Adipocyte (in vitro differentiated cells): ENCODE data around the gene RBM5.
A peak's percentile ranks its signal among the peaks of the same experiment; 100 is the strongest.

Experiments used
- DNase-seq: peaks from one replicate; pipeline ENCODE4 v3.0.0-alpha.2; 2015; ENCODE audit warnings: low read depth
- H3K27me3 ChIP-seq: replicated peaks from 2 replicates; pipeline ENCODE4 v1.7.0; 2013; ENCODE audit warnings: mild to moderate bottlenecking, low read length, moderate library complexity; ENCODE audit not compliant: control insufficient read depth, insufficient read depth
- H3K36me3 ChIP-seq: 2 replicates; pipeline ENCODE4 v1.7.0; 2013; ENCODE audit warnings: low read length, mild to moderate bottlenecking, moderate library complexity; ENCODE audit not compliant: control insufficient read depth, insufficient read depth, severe bottlenecking
- H3K4me1 ChIP-seq: 2 replicates; pipeline ENCODE4 v1.7.0; 2013; ENCODE audit warnings: mild to moderate bottlenecking, low read length, moderate library complexity; ENCODE audit not compliant: control insufficient read depth, insufficient read depth
- H3K4me3 ChIP-seq: 2 replicates; pipeline ENCODE4 v1.7.0; 2013; ENCODE audit warnings: mild to moderate bottlenecking, low read length, moderate library complexity
- H3K9ac ChIP-seq: 2 replicates; pipeline ENCODE4 v1.7.0; 2013; ENCODE audit warnings: mild to moderate bottlenecking, low read length, moderate library complexity
- H3K9me3 ChIP-seq: 2 replicates; pipeline ENCODE4 v1.7.0; 2013; ENCODE audit warnings: mild to moderate bottlenecking, low read length, moderate library complexity; ENCODE audit not compliant: control insufficient read depth

The RBM5 gene

GRCh38 chr3:50095352-50095998 is 6.8 kb downstream of the RBM5 start:
- H3K4me1 ChIP-seq: peaks cover 44% of the 10 kb centered on the region
- peaks cover 98% of the 10 kb centered on the region for H3K36me3 ChIP-seq
- no peak overlapping the region for H3K4me3 ChIP-seq
- no peaks in the 10 kb centered on the region for H3K9me3 ChIP-seq
- H3K27me3 ChIP-seq: no peaks in the 10 kb centered on the region
- peak overlapping the region; percentile 28 for H3K9ac ChIP-seq
- no peak for DNase-seq

GRCh38 chr3:50100386-50100785 is 11.7 kb downstream of the RBM5 start:
- Histone ChIP-seq H3K9ac (no peak overlapping the region), H3K4me3 (no peak overlapping the region), H3K36me3 (peaks cover 98% of the 10 kb centered on the region), H3K4me1 (peaks cover 31% of the 10 kb centered on the region), H3K27me3 (no peaks in the 10 kb centered on the region), H3K9me3 (no peaks in the 10 kb centered on the region)
- no peak for DNase-seq

GRCh38 chr3:50100956-50101845 is 12.5 kb downstream of the RBM5 start:
- Histone ChIP-seq H3K36me3 (peaks cover 98% of the 10 kb centered on the region), H3K27me3 (no peaks in the 10 kb centered on the region)
- peak; percentile 40 for DNase-seq

DNA sequence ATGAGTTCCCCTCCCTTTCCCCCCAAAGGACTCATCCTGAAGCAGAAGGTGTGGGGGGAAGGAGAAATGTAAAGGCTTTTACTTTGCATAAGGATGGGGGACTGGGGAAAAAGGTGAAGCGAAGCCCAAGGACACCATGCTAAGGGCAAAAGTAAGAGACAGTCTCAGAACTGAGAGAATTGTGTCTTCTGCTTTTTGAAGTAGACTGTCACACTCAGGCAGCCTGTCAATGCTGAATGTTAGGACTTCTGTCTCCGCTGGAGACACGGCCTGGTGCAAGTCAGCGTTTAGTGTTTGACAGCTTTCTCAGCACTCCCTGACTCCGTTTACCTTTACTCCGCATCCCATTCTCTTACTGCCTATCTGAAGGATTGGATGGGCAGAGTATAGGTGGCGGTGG is 13.8 kb downstream of the RBM5 start:
- Histone ChIP-seq H3K4me1 (peaks cover 21% of the 10 kb centered on the region), H3K4me3 (no peak overlapping the region), H3K27me3 (no peaks in the 10 kb centered on the region), H3K9me3 (no peaks in the 10 kb centered on the region), H3K9ac (no peak overlapping the region), H3K36me3 (peaks cover 98% of the 10 kb centered on the region)
- no peak for DNase-seq

More at GRCh38 chr3:50100956-50101845, 12.5 kb downstream of the RBM5 start:
- Histone ChIP-seq H3K9ac (no peak overlapping the region), H3K4me3 (no peak overlapping the region), H3K4me1 (peaks cover 23% of the 10 kb centered on the region), H3K9me3 (no peaks in the 10 kb centered on the region)

- H3K4me3 ChIP-seq: no peak overlapping the region
- no peak overlapping the region for H3K9ac ChIP-seq
- H3K36me3 ChIP-seq: peaks cover 100% of the 10 kb centered on the region
- H3K27me3 ChIP-seq: no peaks in the 10 kb centered on the region
- H3K4me1 ChIP-seq: peaks cover 12% of the 10 kb centered on the region
- DNase-seq: no peak
- no peaks in the 10 kb centered on the region for H3K9me3 ChIP-seq
These were observed 23.0 kb downstream of the RBM5 start for GRCh38 chr3:50111757-50112156.

GRCh38 chr3:50112462-50112861 is 23.7 kb downstream of the RBM5 start:
- H3K36me3 ChIP-seq: peaks cover 100% of the 10 kb centered on the region
- peaks cover 12% of the 10 kb centered on the region for H3K4me1 ChIP-seq
- no peak for DNase-seq
- H3K4me3 ChIP-seq: no peak overlapping the region
- H3K27me3 ChIP-seq: no peaks in the 10 kb centered on the region
- H3K9ac ChIP-seq: no peak overlapping the region
- H3K9me3 ChIP-seq: no peaks in the 10 kb centered on the region

GRCh38 chr3:50117120-50117519 is 28.4 kb downstream of the RBM5 start:
- H3K4me3 ChIP-seq: no peak overlapping the region
- no peaks in the 10 kb centered on the region for H3K4me1 ChIP-seq
- H3K27me3 ChIP-seq: no peaks in the 10 kb centered on the region
- H3K9ac ChIP-seq: no peak overlapping the region
- no peaks in the 10 kb centered on the region for H3K9me3 ChIP-seq
- H3K36me3 ChIP-seq: peaks cover 91% of the 10 kb centered on the region
- DNase-seq: no peak

- no peaks in the 10 kb centered on the region for H3K9me3 ChIP-seq
- H3K36me3 ChIP-seq: peaks cover 80% of the 10 kb centered on the region
- H3K4me3 ChIP-seq: no peak overlapping the region
- no peaks in the 10 kb centered on the region for H3K4me1 ChIP-seq
- no peaks in the 10 kb centered on the region for H3K27me3 ChIP-seq
- DNase-seq: no peak
- H3K9ac ChIP-seq: no peak overlapping the region
These were observed 29.5 kb downstream of the RBM5 start for GRCh38 chr3:50118237-50118636.

DNA sequence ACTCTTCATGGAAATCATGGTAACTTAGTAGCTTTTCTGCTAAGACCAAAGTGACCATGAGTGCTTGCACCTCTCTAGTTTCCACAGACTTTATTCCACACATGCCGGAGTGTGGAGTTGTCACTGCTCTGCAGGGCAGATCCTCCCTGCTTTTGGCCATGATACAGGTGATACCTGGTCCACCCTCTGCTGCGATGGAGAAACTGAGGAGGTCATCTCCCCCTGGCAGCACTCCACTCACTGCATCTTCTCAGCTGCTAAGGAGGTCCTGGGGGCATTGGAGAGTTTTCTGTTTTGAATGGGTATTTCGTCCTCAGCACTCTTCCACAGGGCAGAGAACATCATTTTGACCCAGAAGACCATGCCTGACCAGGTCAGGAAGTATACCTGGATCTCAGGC is 31.1 kb downstream of the RBM5 start:
- H3K4me1 ChIP-seq: peaks cover 4% of the 10 kb centered on the region
- H3K9me3 ChIP-seq: no peaks in the 10 kb centered on the region
- H3K36me3 ChIP-seq: peaks cover 64% of the 10 kb centered on the region
- no peak overlapping the region for H3K9ac ChIP-seq
- no peaks in the 10 kb centered on the region for H3K27me3 ChIP-seq
- H3K4me3 ChIP-seq: no peak overlapping the region
- no peak for DNase-seq

DNA sequence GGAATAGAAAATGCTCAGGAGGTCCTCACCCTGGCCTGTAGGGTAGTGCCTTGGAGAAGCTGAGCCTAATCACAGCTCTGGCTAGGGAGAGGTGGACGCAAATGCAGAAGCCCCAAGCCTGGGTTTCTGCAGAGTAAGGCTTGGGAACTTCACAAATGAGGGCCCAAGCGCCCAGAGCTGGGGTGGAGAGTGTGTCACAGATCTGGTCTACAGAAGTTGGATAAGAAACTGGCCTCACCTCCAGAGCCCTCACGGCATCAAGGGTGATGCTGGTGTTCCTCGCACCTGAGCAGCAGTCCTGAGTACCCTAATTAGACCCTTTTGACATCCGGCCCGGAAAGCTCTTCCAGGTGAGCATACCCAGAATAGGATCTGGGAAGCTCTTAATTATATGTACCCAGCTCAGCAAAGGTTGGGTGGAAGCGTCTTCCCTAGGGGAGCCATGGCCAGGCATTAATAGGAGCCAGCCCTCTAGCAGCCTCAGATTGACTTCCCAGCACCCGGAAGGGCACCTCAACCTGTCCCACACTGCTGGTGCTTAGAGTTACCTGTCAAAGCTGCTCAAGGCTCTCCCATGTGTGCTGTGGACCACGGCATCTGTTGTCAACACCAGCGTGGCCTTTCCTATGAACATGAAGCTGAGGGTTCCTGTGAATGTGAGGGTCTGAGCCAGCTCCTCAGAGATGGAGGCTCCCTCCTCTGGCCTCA is 31.8 kb downstream of the RBM5 start:
- H3K27me3 ChIP-seq: no peaks in the 10 kb centered on the region
- no peak overlapping the region for H3K9ac ChIP-seq
- H3K9me3 ChIP-seq: no peaks in the 10 kb centered on the region
- H3K4me1 ChIP-seq: peaks cover 5% of the 10 kb centered on the region
- no peak overlapping the region for H3K4me3 ChIP-seq
- DNase-seq: no peak
- H3K36me3 ChIP-seq: peaks cover 57% of the 10 kb centered on the region
